Measurements from ENCODE around the gene TPCN1.

TPCN1 gene

DNA sequence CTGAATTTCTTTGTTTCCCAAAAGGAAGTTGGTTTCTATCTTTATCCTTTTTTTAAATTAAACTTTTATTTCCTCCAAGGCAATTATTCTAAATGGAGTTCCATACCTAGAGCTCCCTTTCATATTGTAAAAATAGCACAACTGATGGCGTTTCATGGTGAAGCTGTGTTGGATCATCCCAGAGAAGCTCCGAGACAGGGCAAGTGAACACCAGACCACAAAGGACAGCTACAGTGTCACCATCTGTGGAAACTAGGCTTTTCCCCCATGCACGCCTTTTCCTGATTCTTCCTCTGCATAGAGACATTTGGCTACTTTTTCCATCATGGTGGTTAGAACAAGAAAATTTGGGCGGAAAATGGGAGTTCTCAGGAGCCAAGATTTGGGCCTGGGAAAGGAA is 12.7 kb downstream of the TPCN1 start:
- no peak overlapping the region for H2AFZ ChIP-seq (ENCODE audit: low read depth)
- TF ChIP-seq, protein P1, sequence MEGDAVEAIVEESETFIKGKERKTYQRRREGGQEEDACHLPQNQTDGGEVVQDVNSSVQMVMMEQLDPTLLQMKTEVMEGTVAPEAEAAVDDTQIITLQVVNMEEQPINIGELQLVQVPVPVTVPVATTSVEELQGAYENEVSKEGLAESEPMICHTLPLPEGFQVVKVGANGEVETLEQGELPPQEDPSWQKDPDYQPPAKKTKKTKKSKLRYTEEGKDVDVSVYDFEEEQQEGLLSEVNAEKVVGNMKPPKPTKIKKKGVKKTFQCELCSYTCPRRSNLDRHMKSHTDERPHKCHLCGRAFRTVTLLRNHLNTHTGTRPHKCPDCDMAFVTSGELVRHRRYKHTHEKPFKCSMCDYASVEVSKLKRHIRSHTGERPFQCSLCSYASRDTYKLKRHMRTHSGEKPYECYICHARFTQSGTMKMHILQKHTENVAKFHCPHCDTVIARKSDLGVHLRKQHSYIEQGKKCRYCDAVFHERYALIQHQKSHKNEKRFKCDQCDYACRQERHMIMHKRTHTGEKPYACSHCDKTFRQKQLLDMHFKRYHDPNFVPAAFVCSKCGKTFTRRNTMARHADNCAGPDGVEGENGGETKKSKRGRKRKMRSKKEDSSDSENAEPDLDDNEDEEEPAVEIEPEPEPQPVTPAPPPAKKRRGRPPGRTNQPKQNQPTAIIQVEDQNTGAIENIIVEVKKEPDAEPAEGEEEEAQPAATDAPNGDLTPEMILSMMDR (conservative IDR thresholded peaks at IDR 0.05; ENCODE audit: low read depth, low read length), result no peak
- H3K79me2 ChIP-seq (ENCODE audit: insufficient read depth, low read depth), result no peaks in the 10 kb centered on the region
- peaks cover 11% of the 10 kb centered on the region for H3K4me1 ChIP-seq (ENCODE audit: low read depth, poor library complexity, severe bottlenecking)
- H3K4me2 ChIP-seq, result no peak overlapping the region
- H4K20me1 ChIP-seq (ENCODE audit: insufficient read depth), result no peaks in the 10 kb centered on the region
- no peaks in the 10 kb centered on the region for H3K36me3 ChIP-seq (ENCODE audit: insufficient read depth)
- no peak overlapping the region for H3K27ac ChIP-seq
- no peaks in the 10 kb centered on the region for H3K27me3 ChIP-seq (ENCODE audit: insufficient read depth, low read depth)
- no peak overlapping the region for H3K4me3 ChIP-seq (IDR thresholded peaks at IDR 0.05; ENCODE audit: insufficient read depth, low read depth, low read length)
- no peak overlapping the region for H3K9ac ChIP-seq

DNA sequence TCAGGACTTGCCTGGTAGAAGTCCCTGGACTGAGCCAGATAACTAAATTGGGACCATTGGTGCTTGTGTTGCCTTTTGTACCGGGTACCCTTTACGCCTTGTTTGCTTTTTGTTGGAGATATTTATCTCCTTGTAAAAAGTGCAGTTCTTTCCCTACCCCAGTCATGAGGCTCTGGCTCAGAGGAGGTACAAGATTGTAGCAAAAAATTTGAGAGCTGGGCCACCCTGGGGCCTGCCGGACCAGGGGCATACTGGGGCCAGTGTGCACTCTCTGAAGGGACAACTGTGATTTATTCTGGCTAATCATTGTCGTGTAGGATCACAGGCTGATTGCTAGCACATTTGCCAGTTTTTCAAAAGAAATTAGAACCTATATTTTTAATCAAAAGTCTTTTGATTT is 13.2 kb downstream of the TPCN1 start:
- Histone ChIP-seq H3K9ac (no peak overlapping the region), H3K27ac (no peak overlapping the region), H3K4me3 (IDR thresholded peaks at IDR 0.05; ENCODE audit: insufficient read depth, low read depth, low read length) (no peak overlapping the region), H2AFZ (ENCODE audit: low read depth) (no peak overlapping the region), H3K27me3 (ENCODE audit: insufficient read depth, low read depth) (no peaks in the 10 kb centered on the region), H3K4me2 (no peak overlapping the region), H3K79me2 (ENCODE audit: insufficient read depth, low read depth) (no peaks in the 10 kb centered on the region), H4K20me1 (ENCODE audit: insufficient read depth) (no peaks in the 10 kb centered on the region), H3K4me1 (ENCODE audit: low read depth, poor library complexity, severe bottlenecking) (peaks cover 6% of the 10 kb centered on the region), H3K36me3 (ENCODE audit: insufficient read depth) (no peaks in the 10 kb centered on the region)
- TF ChIP-seq, protein P1 (conservative IDR thresholded peaks at IDR 0.05; ENCODE audit: low read depth, low read length), result no peak

DNA sequence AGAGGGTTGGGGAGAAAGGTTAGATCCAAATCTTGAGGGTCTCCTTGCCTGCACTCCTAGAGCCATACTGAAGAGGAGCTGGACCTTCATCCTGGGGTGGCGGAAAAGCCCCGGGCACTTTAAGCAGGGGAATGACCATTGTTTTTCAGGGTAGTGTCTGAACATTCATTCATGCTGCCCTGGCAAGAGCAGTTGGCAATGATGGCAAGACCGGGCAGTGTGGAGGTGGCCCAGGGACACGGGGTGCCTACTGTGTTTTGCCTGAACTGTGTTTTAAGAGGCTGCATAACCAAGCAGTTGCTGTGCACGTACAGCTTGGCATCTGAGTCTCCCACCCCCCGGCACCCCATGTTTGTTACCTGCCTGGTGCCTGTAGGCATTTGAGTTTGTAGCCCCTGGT is 14.7 kb downstream of the TPCN1 start:
- H3K9ac ChIP-seq, result no peak overlapping the region
- no peaks in the 10 kb centered on the region for H3K79me2 ChIP-seq (ENCODE audit: insufficient read depth, low read depth)
- H3K27ac ChIP-seq, result no peak overlapping the region
- H3K4me2 ChIP-seq, result no peak overlapping the region
- TF ChIP-seq, protein P1 (conservative IDR thresholded peaks at IDR 0.05; ENCODE audit: low read depth, low read length), result no peak
- H2AFZ ChIP-seq (ENCODE audit: low read depth), result no peak overlapping the region
- no peaks in the 10 kb centered on the region for H3K36me3 ChIP-seq (ENCODE audit: insufficient read depth)
- no peaks in the 10 kb centered on the region for H3K27me3 ChIP-seq (ENCODE audit: insufficient read depth, low read depth)
- no peaks in the 10 kb centered on the region for H4K20me1 ChIP-seq (ENCODE audit: insufficient read depth)
- no peaks in the 10 kb centered on the region for H3K4me1 ChIP-seq (ENCODE audit: low read depth, poor library complexity, severe bottlenecking)
- H3K4me3 ChIP-seq (IDR thresholded peaks at IDR 0.05; ENCODE audit: insufficient read depth, low read depth, low read length), result no peak overlapping the region

DNA sequence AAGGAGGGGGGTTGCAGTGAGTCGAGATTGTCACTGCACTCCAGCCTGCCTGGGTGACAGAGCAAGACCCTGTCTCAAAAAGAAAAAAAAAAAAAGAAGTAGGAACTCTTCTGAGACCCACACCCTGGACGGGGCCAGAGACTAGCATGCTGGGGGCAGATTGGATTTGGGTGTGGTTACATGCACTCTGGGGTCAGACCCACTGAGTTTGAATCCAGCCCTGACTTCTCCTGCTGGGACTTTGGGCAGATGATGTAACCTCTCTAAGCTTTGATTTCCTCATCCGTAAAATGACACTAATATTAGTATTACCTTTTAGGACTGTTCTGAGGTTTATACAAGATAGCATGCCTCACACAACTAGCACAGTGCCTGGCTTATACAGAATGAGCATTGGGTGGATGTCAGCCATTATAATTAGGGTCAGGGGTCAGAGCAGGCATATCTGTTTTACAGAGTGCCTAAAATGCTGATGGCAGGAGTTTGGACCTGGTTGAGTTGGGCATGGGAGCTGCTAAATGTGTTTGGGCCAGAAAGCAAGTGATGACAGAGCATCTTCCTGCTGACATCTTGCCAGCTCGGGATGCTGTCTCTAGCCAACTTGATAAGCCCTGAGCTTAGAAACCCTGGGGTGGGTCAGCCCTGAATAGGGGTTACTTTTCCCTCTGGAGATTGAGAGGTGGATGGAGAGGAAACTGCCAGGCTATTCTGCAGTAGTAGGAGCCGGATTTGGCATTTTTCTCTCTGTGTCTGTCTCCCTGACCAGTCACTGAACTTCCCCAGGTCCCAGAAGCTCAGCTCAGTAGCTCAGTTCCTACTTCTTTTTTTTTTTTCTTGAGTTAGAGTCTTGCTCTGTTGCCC is 15.5 kb downstream of the TPCN1 start:
- Histone ChIP-seq H3K4me2 (no peak overlapping the region), H3K4me1 (ENCODE audit: low read depth, poor library complexity, severe bottlenecking) (no peaks in the 10 kb centered on the region), H3K4me3 (IDR thresholded peaks at IDR 0.05; ENCODE audit: insufficient read depth, low read depth, low read length) (no peak overlapping the region), H3K27ac (no peak overlapping the region), H3K36me3 (ENCODE audit: insufficient read depth) (no peaks in the 10 kb centered on the region), H2AFZ (ENCODE audit: low read depth) (no peak overlapping the region), H3K9ac (no peak overlapping the region), H3K79me2 (ENCODE audit: insufficient read depth, low read depth) (no peaks in the 10 kb centered on the region), H3K27me3 (ENCODE audit: insufficient read depth, low read depth) (no peaks in the 10 kb centered on the region), H4K20me1 (ENCODE audit: insufficient read depth) (no peaks in the 10 kb centered on the region)
- TF ChIP-seq, protein P1 (conservative IDR thresholded peaks at IDR 0.05; ENCODE audit: low read depth, low read length), result no peak

Measured in KMS-11 (cell line).